AG08395 (cell line): ENCODE results near the gene HOXC4.
"Not testable (repeated sequence)": the region's sequence is repeated elsewhere in the genome, so short reads cannot be mapped to it uniquely, and the experiment has no call there.

Experiments
- DNase-seq: peaks from one replicate; pipeline ENCODE4 v3.0.0; 2012; ENCODE audit warnings: mixed read lengths, low spot score

HOXC4 gene

DNA sequence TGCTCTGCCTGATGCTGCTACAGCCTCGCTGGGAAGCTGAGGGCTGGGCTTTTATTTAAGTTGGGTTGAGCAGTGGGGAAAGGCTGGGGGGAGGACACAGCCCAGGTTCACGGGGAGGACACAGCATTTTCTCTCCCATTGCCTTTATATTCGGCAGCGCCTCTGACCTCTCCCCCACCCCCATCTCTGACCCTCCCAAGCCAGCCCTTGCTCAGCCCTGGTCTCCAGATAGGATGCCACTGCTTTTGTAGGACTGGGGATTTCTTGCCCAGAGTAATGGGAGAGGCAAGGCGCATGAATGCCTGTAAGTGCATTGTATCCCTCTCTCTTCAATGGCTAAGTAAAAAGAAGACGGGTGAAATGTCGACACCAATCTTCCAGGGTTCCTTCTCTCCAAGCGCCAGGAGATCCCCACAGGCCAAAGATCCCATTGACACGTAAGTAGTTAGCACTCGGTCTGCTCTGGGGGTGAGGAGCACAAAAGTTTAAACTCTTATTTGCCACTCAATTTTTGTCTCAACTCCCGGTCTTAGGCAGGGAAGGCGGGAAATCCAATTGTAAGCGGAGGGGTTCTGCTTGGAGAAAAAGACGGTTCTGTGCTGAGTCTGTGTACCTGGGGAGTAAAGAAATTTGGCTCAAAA lies 4.6 kb downstream of the HOXC4 start:
- no peak for DNase-seq

DNA sequence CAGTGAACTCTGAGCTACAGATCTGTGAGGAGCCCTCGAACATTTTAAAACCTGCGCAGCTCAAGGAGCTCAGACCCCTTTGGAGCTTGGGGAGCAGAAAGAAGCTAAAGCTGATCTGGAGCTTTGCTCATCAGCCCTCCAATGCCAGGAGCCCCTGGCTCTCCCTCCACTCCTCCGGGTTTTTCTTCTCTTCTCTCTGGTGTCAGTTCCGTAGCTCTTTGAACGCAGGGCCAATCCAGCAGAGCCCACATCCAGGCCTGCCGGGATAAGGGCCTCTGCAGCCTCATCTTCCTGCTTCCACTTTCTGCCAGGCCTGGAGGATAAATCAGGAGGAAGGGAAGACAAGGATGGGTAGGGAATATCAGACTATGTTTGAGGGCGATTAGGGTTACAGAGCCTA lies 6.0 kb downstream of the HOXC4 start:
- DNase-seq = no peak

DNA sequence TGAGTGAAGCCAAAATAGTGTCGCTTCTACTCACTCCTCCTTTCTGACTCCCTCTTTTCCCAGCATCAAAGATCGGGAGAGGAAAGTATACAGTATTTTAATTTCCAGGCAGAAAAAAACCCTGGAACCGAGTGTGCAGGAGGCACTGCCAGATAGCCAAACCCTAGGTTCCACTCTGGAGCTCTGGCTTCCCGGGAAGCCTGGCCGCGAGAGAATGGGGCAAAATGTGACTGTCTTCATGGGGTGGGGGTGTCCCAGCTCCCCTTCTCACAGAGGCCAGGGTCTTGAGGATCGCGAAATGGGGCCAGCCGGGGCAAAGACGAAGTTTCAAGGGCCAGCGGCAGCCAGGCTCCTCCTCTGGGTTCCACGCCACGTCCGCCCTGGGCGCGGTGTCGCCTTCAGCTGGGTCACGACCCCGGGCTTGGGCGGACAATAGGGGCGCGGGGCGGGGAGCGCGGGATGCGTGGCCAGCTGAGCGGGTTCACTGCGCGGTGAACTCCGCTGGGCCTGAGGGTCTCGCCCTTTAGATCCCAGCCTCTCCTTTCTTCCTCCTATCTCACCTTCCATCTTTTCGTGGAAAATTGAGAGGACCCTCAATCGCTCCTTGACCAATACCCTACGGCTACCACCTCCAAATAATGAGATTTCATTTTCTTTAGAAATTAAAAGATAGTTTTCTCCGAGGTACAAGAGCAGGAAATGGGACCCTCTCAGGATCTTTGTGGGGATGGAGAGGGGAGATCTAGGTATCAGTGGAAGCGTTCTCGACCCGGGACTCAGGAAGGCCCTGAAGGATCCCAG lies 6.7 kb downstream of the HOXC4 start:
- no peak for DNase-seq

DNA sequence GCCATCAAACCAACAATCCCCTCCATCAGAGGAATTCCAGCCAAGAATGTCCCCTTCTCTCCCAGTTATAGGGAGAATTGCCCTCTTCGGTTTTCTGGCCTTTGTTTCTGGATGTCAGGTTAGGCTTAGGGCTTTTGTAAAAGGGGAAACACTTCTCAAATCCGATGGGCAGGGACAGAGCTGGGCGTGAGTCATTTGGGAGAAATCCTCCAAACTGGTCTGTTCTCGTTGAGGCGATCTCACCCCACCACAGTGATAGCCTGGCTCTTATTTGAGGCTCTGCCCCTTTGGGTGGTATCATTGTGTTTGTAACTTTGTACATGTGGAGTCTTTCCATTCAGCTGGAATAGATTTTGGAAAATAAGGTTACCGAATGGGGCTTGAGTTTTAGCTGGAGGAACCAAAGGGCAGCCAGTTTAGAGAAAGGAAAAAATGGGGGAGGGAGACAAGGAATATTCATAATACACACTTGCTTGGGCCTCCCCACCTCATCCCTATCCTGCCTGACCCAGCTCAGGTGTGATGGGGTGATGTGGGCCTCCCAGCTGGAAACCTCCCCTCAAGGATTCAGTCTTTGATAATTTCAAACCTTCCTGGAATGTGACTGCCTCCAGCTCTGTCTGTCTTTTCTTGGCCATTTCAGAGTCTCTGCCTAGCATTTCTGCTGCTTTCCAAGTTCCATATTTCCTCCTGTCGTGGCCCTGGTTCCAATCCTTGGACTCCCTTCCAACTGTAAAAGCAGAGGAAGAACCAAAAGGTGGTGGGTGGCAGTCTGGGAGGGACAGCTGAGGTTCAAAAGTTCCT lies 7.5 kb downstream of the HOXC4 start:
- peak; percentile 57 for DNase-seq

DNA sequence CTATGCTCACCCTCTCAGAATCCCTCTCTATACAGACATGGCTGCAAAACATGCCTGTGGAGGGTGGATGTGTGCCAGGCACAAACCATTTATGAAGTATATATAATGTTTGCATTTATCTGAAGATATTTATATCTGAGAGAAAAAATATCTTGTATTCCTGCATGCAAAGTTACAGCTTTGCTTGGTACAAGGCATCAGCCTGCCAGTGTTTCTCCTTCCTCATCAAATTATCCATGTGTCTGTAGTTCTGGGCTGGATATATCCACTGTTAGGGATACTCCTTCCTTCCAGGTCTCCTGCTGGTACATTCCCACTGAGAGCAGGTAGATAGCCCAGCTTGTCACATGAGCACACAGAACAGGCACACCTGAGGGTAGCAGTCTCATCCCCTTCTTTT lies 12.0 kb downstream of the HOXC4 start:
- no peak for DNase-seq

DNA sequence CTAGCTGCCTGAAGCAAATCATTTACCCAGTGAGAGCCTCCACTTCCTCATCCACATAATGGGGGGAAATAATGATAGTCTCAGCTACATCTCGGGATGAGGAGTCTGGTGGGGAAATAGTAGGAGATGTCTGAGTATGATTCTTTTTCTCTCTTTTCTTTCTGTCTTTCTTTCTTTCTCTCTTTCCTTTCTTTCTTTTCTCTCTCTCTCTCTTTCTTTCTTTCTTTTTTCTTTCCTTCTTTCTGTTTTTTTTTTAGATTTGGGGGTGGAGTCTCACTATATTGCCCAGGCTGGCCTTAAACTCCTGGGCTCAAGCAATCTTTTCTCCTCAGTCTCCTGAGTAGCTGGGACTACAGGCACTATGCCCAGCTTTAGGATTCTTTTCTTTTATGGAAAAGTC lies 12.8 kb downstream of the HOXC4 start:
- DNase-seq = no peak

DNA sequence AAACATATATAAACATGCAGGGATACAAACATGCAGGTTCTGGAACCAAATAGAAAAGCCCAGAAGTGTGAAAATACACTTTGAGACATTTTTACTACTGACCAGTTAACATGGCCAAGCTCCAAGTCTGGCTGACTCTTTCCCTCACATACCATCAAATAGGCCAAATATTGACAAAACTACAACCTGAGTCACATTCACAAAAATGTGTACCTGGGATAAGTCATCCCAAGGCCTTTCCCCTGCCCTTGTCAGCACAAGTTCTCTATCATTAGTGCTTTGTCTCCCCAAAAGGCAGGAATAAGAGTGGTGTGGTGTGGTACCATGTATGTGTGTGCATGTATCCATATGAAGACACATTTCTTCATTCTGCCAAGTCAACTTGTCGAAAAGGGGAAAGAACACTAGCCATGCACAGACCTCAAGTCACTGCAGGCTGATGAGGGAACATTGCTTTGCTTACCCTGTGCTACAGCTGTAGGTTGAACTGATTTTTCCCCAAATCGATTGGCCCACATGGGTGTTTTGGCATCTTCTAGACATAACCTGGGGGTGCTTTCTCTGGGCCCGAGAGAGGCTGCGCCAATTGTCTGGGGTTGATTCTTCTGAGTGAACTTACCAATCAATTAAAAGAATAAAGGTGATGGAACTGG lies 14.9 kb downstream of the HOXC4 start:
- DNase-seq = no peak

DNA sequence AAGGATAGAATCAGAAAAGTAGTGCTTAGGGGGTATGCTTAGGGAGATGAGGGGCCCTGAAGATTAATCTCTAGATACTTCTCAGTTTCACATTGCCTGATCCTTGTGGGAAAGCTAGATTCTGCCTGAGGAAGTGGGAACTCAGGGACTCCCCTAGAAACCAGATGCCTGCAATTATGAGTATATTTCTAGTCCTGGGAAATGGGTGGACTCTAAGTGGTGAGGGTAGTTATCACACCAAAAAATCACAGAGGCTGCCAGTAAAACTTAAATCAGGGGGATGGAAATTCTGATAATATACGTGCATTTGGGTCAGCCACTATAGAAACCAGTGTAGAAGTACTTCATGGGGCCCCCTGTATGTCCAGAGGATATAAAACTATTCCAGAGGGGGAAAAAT lies 18.3 kb downstream of the HOXC4 start:
- no peak for DNase-seq

DNA sequence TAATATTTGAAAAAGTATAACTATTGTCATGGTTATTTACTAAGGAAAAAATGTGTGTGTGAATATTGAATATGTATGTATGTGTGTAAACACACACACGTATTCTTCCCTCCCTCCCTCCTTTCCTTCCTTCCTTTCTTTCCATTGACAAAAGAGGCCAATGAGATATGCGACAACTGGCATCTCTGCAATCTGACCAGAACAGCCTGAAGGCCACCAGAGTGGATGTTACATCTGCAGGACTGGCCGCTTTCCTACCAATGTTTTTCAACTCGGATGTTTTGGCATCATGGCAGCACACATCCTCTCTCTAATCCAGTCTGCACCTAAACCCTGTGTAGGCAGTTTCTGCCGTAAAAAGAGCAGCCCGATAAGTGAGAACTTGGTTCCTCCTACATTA lies 20.7 kb downstream of the HOXC4 start:
- DNase-seq = no peak

DNA sequence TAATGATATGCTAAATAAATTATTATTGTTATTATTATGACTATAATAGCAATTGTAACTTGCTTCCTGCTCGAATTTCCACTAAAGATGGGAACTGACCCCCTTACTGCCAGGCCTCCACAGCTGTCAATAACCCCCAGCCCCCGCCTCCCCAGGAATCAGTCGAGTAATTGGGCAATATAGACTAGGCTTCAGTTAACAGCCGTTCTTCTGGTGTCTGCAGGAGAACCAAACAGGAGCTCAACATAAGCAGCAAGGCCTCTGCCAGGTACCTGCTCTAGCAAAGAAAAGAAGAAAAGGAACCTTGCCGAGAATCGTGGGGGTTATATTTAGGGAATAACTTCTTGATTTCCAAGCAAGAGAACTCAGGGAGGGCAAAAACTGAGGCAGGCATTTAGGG lies 21.8 kb downstream of the HOXC4 start:
- no peak for DNase-seq

DNA sequence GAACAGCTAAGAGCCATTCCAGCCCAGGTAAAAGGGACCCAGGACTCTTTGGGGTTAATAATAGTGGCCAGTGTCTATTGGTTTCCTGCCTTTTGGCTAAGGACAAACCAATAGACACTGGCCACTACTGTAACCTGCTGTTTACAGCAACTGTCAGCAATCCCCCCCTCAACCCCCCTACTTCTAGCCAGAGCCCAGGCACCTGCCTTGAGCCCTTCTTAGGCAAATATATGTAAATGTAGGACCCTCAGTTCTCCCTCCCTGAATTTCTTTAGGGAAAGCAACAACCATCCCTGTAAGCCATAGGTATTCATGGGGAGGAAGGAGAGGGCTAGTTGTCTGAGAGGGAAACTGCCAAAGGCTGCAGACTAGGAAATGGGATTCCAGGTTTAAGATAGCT lies 22.3 kb downstream of the HOXC4 start:
- no peak for DNase-seq

DNA sequence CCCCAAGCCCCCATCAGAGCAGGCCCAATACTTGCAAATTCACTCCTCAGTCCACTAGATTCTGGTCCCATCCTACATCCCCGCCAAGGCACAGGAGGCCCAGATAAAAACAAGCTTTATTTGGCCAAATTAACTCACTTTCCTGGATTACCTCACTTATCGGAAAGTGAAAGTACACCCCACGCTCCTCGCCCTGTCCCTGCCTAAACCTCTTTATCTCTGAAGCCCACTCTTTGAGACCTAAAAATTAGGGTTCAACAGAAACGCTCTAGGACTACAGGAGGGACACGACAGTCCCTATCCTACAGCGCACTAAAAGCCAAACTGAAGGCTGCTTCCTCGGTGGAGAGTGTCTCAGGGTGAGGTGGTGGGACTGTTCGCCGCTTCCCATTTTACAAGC lies 24.2 kb downstream of the HOXC4 start:
- not testable (repeated sequence) for DNase-seq

DNA sequence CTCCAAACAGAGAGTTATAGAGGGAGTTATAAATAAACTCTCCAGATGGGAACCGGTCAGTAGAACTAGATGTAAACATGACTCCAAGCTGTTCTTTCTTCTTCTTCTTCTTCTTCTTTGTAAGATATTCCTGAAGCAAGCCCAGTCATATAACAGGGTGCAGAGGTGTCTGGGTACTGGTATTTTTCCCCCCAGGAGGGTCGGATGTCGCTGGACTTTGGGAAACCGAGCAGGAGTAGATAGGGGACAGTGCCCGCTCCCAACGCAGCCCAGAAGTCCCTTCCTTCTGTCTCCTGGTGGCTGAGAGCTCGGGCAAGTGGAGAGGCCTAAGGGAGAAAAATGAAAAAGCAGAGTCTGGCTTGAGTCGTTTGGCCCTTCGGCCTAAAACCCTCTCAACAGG lies 25.5 kb downstream of the HOXC4 start:
- not testable (repeated sequence) for DNase-seq

DNA sequence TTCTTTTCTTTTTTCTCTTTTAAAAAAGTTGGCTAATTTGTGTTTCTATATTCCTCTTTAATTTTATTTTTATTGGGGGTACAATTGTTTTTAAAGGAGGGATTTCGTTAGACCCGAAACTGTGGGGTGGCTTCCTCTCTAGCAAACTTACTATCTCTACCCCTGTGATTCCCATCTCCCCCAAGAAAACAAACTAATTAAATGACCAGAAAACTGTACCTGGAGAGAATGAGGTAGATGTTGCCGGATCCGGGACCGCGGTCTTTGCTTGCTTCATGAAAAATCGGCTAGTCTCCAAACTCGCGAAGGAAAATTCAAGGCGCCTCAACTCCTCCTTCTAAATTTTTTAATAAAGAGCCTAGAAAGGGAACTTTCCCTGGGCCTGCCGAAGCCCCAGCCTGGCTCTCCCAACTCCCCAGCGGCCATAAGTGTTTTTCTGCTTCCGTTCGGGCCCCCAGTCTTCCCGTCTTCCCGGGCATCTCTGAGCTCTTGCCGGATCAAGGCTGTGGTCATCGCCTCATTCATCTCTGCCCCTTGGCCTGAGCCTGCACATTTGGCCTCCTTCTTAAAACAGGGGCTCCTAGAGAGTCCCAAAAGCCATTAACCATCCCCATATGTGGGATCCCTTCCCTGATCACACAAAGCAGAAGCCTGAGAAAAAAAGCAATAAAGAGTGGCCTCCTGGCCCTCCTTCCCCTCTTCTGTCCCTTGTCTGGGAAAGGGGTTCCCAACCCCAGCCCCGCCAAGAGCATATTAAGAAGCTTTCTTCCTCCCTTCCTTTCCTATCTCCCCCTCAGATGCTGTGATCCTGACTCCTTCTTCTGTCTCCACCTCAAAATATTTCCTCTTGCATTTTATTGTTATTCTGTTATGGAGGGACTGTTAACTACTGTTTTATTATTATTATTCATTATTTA lies 26.6 kb downstream of the HOXC4 start:
- not testable (repeated sequence) for DNase-seq

DNA sequence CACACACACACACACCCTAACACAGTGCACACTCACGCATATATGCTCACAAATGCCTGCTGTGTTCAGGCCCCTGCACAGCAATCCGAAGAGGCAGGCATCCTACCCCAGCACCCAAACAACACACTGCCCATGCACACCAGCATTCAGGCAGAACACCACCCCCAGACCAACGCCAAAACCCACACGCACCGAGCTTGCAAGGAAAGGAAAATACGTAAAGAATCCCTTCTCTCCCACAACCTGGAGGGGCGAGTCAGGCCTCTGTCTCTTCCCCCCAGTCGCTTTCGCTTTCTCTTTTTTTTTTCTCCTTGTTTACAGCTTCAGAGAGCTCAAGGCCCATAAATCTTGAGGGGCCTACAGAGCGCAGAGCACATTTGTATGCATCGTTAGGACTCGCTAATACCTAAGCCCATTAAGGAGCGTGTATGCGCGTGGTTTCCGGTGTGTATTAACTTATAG lies 27.4 kb downstream of the HOXC4 start:
- not testable (repeated sequence) for DNase-seq

DNA sequence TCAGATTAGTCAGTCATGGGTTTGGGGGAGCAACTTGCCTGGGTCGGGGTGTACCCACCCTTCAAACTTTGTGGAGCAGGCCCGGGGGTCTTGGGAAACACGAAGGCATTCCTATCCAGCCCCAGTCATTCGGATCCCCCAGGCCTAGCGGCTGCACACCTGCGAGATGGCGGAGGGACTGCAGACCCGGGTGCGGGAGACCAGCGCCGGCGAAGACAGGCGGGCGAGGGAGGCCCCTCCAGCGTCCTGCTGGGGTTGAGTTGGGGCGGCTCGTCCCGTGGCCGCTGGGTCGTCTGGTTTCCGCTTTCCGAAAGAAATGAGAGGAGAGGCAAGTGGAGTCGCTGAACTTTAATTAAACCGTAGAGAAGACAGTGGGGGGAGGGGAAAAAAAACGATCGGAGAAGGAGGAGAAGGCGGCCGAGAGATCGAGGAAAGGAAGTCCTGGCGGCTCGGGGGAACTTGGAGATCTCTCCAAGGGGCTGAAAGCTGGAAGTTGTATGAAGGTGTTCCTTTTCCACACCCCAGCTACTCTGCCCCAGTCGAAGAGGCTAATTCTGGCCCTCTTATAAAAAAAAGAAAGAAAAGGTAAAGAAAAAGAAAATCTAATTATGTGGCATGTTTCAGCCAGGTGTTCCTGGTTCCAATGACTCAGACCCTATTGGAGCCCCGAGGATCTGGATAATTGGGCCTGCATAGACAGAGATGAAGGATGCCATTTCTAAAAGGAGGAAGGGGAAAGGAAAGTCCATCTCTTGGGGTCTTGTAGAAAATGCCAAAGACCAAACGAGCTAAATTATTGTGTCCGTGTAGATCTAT lies 28.2 kb downstream of the HOXC4 start:
- DNase-seq = not testable (repeated sequence)

DNA sequence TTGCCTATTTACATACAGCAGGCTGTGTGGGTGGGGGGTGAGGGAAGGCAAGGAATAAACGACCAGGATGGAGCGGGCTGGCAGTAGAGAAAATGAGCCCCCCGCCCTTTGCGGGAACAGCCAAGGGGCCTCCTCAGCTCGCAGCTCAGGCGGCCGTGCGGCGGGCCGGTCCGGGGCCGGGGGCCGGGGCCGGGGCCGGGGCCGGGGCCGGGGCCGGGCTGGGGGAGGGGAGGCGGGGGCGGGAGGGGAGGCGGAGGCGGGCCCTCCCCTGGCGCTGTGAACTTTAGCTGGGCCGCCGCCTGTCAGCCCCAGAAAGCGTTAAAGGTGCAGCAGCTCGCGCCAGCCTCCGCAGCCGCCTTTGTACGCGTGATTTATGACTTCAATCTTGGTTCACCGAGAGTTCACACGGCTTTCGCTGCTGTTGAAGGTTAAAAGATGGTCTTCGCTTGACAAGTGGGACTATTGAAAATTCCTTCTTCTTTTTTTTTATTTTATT lies 28.8 kb downstream of the HOXC4 start:
- no peak for DNase-seq

DNA sequence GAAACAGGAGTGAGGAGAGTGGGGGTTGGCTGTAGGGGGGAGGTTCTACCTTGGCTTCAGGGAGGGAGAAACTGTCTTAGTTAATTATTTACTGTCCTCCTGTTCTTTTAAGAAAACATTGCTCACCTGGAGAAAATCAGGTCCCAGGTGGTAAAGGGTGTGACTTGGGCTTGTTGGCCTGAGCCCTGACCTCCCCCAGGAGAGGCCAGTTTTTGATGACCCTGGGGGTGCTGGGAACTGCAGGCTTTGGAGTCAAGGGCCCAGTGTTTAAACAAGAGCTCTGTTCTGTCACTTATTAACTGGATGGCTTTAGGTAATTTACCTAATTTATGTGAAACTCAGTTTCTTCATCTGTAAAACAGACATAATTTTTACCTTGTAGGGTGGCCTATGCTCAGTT lies 34.4 kb downstream of the HOXC4 start:
- not testable (repeated sequence) for DNase-seq

DNA sequence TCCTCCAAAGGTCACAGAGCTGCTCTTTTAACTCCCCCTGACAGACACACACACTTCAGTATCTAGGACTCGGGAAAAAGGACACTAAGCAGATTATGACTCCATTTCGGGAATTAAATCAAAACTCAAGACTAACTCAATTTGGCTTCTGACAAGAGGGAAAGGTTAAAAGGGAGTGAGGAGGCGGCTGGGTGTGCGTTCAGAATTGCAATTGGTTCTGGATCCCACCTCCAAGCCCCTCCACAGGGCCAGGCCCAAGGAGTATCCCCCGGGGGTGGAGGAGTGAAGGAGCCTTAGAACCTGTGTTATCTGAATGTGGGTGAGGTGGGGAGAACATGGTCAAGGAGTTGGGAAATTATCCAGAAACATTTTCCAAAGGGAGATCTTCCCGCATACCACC lies 35.8 kb downstream of the HOXC4 start:
- not testable (repeated sequence) for DNase-seq

DNA sequence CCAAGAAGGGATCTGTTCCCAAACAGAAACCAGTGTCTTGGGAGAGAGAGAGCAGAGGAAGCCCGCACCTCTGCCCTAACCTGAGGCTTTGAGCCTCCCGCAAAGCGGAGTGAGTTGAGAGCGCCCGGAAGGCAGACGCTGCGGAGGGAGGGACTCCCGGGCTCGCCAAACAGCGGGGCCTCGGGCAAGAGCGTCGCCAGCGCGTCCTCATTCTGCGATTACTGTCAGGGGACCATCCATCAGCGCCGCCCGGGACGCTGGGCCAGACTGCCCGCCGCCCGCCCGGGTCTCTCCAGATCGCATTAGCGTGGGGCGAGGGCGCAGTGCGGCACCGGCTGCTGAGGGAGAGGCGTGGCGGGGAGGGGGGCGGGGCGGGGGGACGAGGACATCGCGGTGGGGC lies 36.7 kb downstream of the HOXC4 start:
- DNase-seq = not testable (repeated sequence)
